Esophagus squamous epithelium (tissue), 5 donors: Measurements from ENCODE around the gene CIT. TPM values are rescaled to one million over a fixed set of nuclear protein-coding genes. Genes with fewer than 3 reads are reported as not detected.

Experiments
- DNase-seq: peaks from one replicate; lab custom pipeline; 2025; lab: John Stamatoyannopoulos, UW
- H3K27ac ChIP-seq, 4 donors: fragments of 200-600 bp; sonication (generic); one replicate each; pipeline ENCODE4 v1.5.1; 2016 to 2019; ENCODE audit warnings: mild to moderate bottlenecking in 1 of 4
- H3K27me3 ChIP-seq, 4 donors: fragments of 200-600 bp; sonication (generic); 1 replicate in 3 of 4; 2 replicates in 1 of 4; pipeline versions ENCODE4 v1.5.1 to v1.6.0; 2017 to 2021; ENCODE audit warnings: antibody characterized with exemption in 1 of 4
- H3K36me3 ChIP-seq, 3 donors: fragments of 200-600 bp; sonication (generic); one replicate each; pipeline ENCODE4 v1.5.1; 2016 to 2019
- H3K4me1 ChIP-seq, 3 donors: fragments of 200-600 bp; sonication (generic); one replicate each; pipeline ENCODE4 v1.5.1; 2017 to 2019
- H3K4me3 ChIP-seq, 4 donors: fragments of 200-600 bp; sonication (generic); 1 replicate in 3 of 4; 2 replicates in 1 of 4; pipeline ENCODE4 v1.5.1; 2016 to 2019; ENCODE audit warnings: mild to moderate bottlenecking in 2 of 4, moderate library complexity in 1 of 4
- H3K9me3 ChIP-seq, 3 donors: fragments of 200-600 bp; sonication (generic); one replicate each; pipeline ENCODE4 v1.5.1; 2016 to 2019
- CTCF ChIP-seq, 6 experiments: fragments of 450-650 bp in 4 of 6; fragments of 200-600 bp in 2 of 6; sonication (generic) in 2 of 6; IDR thresholded peaks; one replicate each; pipeline ENCODE4 v1.5.1; 2016 to 2019; ENCODE audit warnings: antibody characterized with exemption in 6 of 6, mild to moderate bottlenecking in 4 of 6, moderate library complexity in 4 of 6
- POLR2A ChIP-seq, 4 donors: fragments of 450-650 bp; IDR thresholded peaks; one replicate each; pipeline ENCODE4 v1.6.1; 2017; ENCODE audit warnings: antibody characterized with exemption in 4 of 4, mild to moderate bottlenecking in 4 of 4, moderate library complexity in 3 of 4
- WGBS, 2 donors: methylation state at CpG; one replicate each; pipeline ENCODE4 v1.1.5; 2018; 5-methylcytosine and 5-hydroxymethylcytosine counted together
- intact Hi-C: fragments of 100-400 bp; cut with DNase I; formaldehyde crosslinking; loops from one replicate; pipeline ENCODE4 v1.15.0; 2022
- total RNA-seq, 4 donors: library from RNA; depleted of rRNA; stranded (reverse); fragments of >200 nt; gene quantifications; one replicate each; pipeline ENCODE4 v1.1.0, GENCODE V29; 2016
- donor health status: DM: yes; HTN: yes; CAD: no.

The CIT gene
- total RNA-seq, 4 donors from 2014 or later: 6.7 to 23.1 (median 13.9) TPM

- WGBS, 2 donors: 93 to 95% methylated on average over 14 of the region's 14 CpGs
- intact Hi-C loops: no loop called here
Observed at GRCh38 chr12:119838826-119839600, 38.1 kb downstream of the CIT start.

GRCh38 chr12:119836781-119837180, 40.3 kb downstream of the CIT start:
- Histone ChIP-seq H3K27ac (no peak overlapping the region), H3K4me1 (peaks cover 0 to 6% (median 0%) of the 10 kb centered on the region in 3 donors), H3K36me3 (peaks cover 0 to 4% (median 0%) of the 10 kb centered on the region in 3 donors), H3K9me3 (peaks cover 0 to 7% (median 0%) of the 10 kb centered on the region in 3 donors), H3K27me3 (no peaks in the 10 kb centered on the region), H3K4me3 (no peak overlapping the region)
- WGBS, 2 donors: 73% methylated on average over 1 of the region's 1 CpG
- no peak for DNase-seq
- TF ChIP-seq CTCF (IDR thresholded peaks at IDR 0.05): no peak
- no peak for TF ChIP-seq POLR2A (IDR thresholded peaks at IDR 0.05)
- intact Hi-C loops: no loop called here

More at GRCh38 chr12:119838826-119839600, 38.1 kb downstream of the CIT start:
- TF ChIP-seq POLR2A (IDR thresholded peaks at IDR 0.05) (no peak), CTCF (IDR thresholded peaks at IDR 0.05) (no peak)
- Histone ChIP-seq H3K4me3 (no peak overlapping the region), H3K9me3 (peaks cover 0 to 9% (median 0%) of the 10 kb centered on the region in 3 donors), H3K36me3 (peaks cover 0 to 10% (median 0%) of the 10 kb centered on the region in 3 donors), H3K4me1 (peaks cover 0 to 6% (median 0%) of the 10 kb centered on the region in 3 donors), H3K27me3 (no peaks in the 10 kb centered on the region), H3K27ac (no peak overlapping the region)
- DNase-seq: no peak

- TF ChIP-seq CTCF (IDR thresholded peaks at IDR 0.05) (peak in 1 of 6 experiments; percentile 13), POLR2A (IDR thresholded peaks at IDR 0.05) (no peak)
- H3K27me3 ChIP-seq: no peaks in the 10 kb centered on the region
- no peak overlapping the region for H3K4me3 ChIP-seq
- H3K9me3 ChIP-seq: no peaks in the 10 kb centered on the region
- H3K36me3 ChIP-seq: no peaks in the 10 kb centered on the region
- no peak overlapping the region for H3K27ac ChIP-seq
- 68 to 85% methylated on average over 2 of the region's 2 CpGs for WGBS, 2 donors
- intact Hi-C loops: no loop called here
- H3K4me1 ChIP-seq: peaks cover 0 to 6% (median 0%) of the 10 kb centered on the region in 3 donors
- DNase-seq: no peak
Observed at GRCh38 chr12:119835068-119835467, 42.1 kb downstream of the CIT start.

GRCh38 chr12:119829439-119829838, 47.7 kb downstream of the CIT start:
- no peak for TF ChIP-seq POLR2A (IDR thresholded peaks at IDR 0.05)
- no peak for TF ChIP-seq CTCF (IDR thresholded peaks at IDR 0.05)
- Histone ChIP-seq H3K36me3 (no peaks in the 10 kb centered on the region), H3K27me3 (no peaks in the 10 kb centered on the region), H3K4me1 (no peaks in the 10 kb centered on the region), H3K4me3 (no peak overlapping the region), H3K27ac (no peak overlapping the region), H3K9me3 (no peaks in the 10 kb centered on the region)
- 50 to 100% methylated on average over 1 of the region's 1 CpG for WGBS, 2 donors
- intact Hi-C loops: no loop called here
- DNase-seq: no peak

- no peak overlapping the region for H3K27ac ChIP-seq
- no peaks in the 10 kb centered on the region for H3K27me3 ChIP-seq
- no peaks in the 10 kb centered on the region for H3K4me1 ChIP-seq
- no peak for DNase-seq
- intact Hi-C loops: no loop called here
- TF ChIP-seq POLR2A (IDR thresholded peaks at IDR 0.05) (no peak), CTCF (IDR thresholded peaks at IDR 0.05) (no peak)
- no peaks in the 10 kb centered on the region for H3K9me3 ChIP-seq
- H3K36me3 ChIP-seq: no peaks in the 10 kb centered on the region
- H3K4me3 ChIP-seq: no peak overlapping the region
- 93% methylated on average over 5 of the region's 5 CpGs for WGBS, 2 donors
Observed at GRCh38 chr12:119828300-119828699, 48.8 kb downstream of the CIT start.
